ENCODE measurements around the gene LHFPL6. TPM values are rescaled to one million over a fixed set of nuclear protein-coding genes. Genes with fewer than 3 reads are reported as not detected.
A peak's percentile ranks its signal among the peaks of the same experiment; 100 is the strongest.

Gene LHFPL6
- total RNA-seq, 1 donor from 2014 or later, result 5.3 TPM

- H3K36me3 ChIP-seq (ENCODE audit: control insufficient read depth, insufficient read depth, low read length), result no peaks in the 10 kb centered on the region
- TF ChIP-seq CTCF (IDR thresholded peaks at IDR 0.05; ENCODE audit: insufficient read depth, low read length, severe bottlenecking), result no peak
- FAIRE-seq (no peak), DNase-seq (ENCODE audit: low read depth) (peak; percentile 22)
- no peaks in the 10 kb centered on the region for H3K27me3 ChIP-seq (ENCODE audit: control insufficient read depth, insufficient read depth, low read length)
- H3K4me3 ChIP-seq (ENCODE audit: low read depth, low read length), result no peak overlapping the region
Measured at GRCh38 chr13:39306639-39307589, 296.1 kb downstream of the LHFPL6 start.

GRCh38 chr13:39302820-39303219 lies 300.2 kb downstream of the LHFPL6 start:
- no peak overlapping the region for H3K4me3 ChIP-seq (ENCODE audit: low read depth, low read length)
- no peaks in the 10 kb centered on the region for H3K27me3 ChIP-seq (ENCODE audit: control insufficient read depth, insufficient read depth, low read length)
- TF ChIP-seq CTCF (IDR thresholded peaks at IDR 0.05; ENCODE audit: insufficient read depth, low read length, severe bottlenecking), result no peak
- H3K36me3 ChIP-seq (ENCODE audit: control insufficient read depth, insufficient read depth, low read length), result no peaks in the 10 kb centered on the region
- DNase-seq (ENCODE audit: low read depth) (no peak), FAIRE-seq (no peak)

- H3K36me3 ChIP-seq (ENCODE audit: control insufficient read depth, insufficient read depth, low read length), result no peaks in the 10 kb centered on the region
- DNase-seq (ENCODE audit: low read depth) (no peak), FAIRE-seq (no peak)
- TF ChIP-seq CTCF (IDR thresholded peaks at IDR 0.05; ENCODE audit: insufficient read depth, low read length, severe bottlenecking), result no peak
- no peak overlapping the region for H3K4me3 ChIP-seq (ENCODE audit: low read depth, low read length)
- H3K27me3 ChIP-seq (ENCODE audit: control insufficient read depth, insufficient read depth, low read length), result no peaks in the 10 kb centered on the region
Measured at GRCh38 chr13:39298951-39299350, 304.0 kb downstream of the LHFPL6 start.

GRCh38 chr13:39297664-39298171 lies 305.3 kb downstream of the LHFPL6 start:
- no peak for TF ChIP-seq CTCF (IDR thresholded peaks at IDR 0.05; ENCODE audit: insufficient read depth, low read length, severe bottlenecking)
- no peak for FAIRE-seq
- no peak for DNase-seq (ENCODE audit: low read depth)
- no peaks in the 10 kb centered on the region for H3K36me3 ChIP-seq (ENCODE audit: control insufficient read depth, insufficient read depth, low read length)
- H3K27me3 ChIP-seq (ENCODE audit: control insufficient read depth, insufficient read depth, low read length), result no peaks in the 10 kb centered on the region
- no peak overlapping the region for H3K4me3 ChIP-seq (ENCODE audit: low read depth, low read length)

- DNase-seq (ENCODE audit: low read depth) (no peak), FAIRE-seq (no peak)
- no peak for TF ChIP-seq CTCF (IDR thresholded peaks at IDR 0.05; ENCODE audit: insufficient read depth, low read length, severe bottlenecking)
- no peaks in the 10 kb centered on the region for H3K27me3 ChIP-seq (ENCODE audit: control insufficient read depth, insufficient read depth, low read length)
- no peaks in the 10 kb centered on the region for H3K36me3 ChIP-seq (ENCODE audit: control insufficient read depth, insufficient read depth, low read length)
- no peak overlapping the region for H3K4me3 ChIP-seq (ENCODE audit: low read depth, low read length)
Measured at GRCh38 chr13:39297023-39297422, 306.0 kb downstream of the LHFPL6 start.
